Islet of Langerhans (tissue), 1 donor: ENCODE results near the gene SF3B4.
"Not testable (repeated sequence)": the region's sequence is repeated elsewhere in the genome, so short reads cannot be mapped to it uniquely, and the experiment has no call there.

Experiments
- FAIRE-seq: peaks from one replicate; lab custom pipeline; 2011; peaks lifted over from hg19 to GRCh38; lab: Jason Lieb, UNC

The SF3B4 gene, protein sequence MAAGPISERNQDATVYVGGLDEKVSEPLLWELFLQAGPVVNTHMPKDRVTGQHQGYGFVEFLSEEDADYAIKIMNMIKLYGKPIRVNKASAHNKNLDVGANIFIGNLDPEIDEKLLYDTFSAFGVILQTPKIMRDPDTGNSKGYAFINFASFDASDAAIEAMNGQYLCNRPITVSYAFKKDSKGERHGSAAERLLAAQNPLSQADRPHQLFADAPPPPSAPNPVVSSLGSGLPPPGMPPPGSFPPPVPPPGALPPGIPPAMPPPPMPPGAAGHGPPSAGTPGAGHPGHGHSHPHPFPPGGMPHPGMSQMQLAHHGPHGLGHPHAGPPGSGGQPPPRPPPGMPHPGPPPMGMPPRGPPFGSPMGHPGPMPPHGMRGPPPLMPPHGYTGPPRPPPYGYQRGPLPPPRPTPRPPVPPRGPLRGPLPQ

DNA sequence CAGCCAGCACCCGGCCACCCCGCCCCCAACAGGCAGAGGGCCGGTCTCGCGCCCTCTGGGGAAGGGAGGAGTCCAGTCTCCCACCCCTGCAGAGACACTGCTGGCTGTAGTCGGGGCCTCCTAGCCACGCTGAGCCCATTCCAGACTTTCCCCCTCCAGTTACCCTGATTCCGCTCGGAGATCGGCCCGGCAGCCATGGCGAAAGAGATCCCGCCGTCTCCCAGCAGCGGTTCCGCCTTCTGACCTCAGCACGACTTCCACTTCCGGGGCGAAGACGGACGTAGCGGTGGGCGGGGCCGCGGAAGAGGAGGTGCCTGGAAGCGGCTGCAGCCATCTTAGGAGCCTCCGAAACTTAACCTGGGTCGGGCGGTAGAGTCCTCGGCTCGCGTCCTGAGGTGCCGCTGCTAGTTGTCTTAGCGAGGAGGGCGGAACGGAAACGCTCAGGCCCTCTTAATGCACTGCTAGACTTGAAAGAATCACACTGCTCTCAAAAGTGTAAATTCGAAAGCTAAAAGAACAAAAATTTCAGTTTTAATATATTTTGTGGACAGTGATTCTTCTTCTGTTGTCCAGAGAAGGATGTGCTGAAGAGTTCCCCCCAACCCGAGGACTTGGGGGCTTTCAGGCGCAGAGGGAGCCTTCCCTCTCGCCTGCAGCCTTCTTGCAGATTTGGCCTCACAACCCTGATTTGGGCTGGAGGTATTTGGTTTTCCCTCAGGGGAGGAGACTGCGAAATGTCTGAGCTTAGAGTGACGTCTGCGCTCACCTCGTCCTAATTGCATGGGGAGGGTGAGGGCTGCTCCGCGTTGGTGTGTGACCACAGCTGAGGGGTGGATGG, at the start of gene SF3B4:
SF3B4 (minus strand) TSS at position 241 of the 838 bp plus-strand sequence; CDS start at position 197, 44 bp downstream.
- FAIRE-seq: no peak

DNA sequence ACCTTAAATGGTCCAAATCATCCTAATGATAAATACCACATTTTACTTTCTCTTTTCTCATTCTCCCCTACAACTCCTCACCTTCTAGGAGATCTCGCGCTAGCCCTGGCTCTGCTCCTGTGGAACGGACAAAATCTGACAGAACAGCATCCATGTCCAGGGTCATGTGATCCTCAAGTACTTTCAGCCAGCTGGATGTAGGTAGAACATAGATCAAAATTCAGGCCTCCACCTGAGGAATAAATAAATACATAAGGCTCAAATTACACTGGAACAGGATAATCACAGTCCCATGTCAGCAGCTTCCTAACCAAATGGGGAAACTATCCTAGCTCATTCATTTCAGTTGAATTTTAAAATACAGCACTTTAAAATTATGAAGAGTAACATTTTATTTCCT, 49.7 kb upstream of the SF3B4 start:
- FAIRE-seq: no peak

DNA sequence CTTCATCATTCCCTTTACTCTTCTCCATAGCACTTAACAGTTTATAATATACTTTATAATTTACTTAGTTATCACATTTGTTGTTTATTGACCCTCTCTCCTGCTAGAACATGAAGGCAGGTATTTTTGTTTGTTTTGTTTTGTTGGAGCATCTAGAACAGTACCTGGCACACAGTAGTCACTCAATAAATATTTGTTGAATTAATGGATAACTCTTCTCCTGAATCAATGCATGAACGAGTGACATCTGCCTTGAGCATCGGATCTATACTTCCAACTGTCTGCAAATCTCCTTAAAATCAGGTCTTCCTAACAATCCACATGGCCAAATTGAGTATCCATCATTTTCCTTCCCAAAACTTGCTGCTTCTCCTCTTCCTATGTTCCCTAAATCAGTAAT, 44.9 kb upstream of the SF3B4 start:
- FAIRE-seq: no peak

DNA sequence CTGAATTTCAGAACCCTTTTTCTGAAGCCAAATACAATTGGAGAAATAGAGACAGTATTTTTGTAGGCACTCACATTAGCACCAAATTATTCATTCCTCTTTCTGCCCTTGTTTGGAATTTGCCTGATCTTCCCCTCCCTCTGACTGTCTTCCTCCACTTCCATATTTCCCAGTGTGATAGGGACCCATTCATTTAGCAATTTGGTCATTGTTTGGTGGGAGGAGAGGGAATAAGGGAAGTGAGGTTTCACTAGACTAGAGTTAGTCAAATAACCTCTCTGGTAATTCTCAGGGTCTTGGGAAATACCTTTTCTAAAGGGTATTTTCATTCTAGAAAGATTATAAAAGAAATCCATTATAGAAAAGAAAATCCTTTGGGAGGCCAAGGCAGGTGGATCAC, 40.0 kb upstream of the SF3B4 start:
- FAIRE-seq: no peak

DNA sequence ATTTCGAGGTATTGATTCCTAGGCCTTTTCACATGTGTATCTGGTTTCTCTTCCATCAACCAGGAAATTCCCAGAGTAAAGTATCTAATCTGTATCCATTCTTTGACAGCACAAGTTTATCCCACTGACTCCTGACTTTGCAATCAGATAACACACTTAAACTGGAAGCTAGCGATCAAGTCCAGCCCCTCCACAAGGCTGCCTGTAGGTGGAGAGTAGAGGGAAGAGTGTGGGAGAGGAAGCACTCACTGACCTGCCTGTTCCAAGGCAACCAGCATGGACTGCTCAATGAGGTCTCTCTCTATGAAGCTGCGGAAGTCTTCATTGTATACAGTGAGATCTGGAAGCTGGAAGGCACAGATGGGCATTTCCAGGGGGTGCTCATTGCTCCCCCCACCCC, 39.4 kb upstream of the SF3B4 start:
- FAIRE-seq: no peak

DNA sequence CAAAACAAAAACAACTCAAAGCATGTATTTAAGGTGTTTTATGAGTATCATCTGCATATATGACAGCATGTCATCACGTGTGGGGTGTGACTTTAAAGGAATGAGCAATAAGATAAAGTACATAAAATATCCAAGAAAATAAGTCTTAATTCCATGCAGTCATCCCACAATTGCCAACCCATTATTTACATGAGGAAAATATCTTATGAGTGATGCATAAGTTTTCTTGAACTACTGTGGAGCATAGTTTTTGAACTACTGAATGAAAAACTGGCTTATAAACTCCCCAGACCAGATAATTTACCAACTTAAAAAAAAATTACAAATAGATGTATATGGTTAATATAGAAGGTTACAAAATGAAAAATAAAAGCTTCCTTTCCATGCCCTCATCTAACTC, 38.8 kb upstream of the SF3B4 start:
- no peak for FAIRE-seq

DNA sequence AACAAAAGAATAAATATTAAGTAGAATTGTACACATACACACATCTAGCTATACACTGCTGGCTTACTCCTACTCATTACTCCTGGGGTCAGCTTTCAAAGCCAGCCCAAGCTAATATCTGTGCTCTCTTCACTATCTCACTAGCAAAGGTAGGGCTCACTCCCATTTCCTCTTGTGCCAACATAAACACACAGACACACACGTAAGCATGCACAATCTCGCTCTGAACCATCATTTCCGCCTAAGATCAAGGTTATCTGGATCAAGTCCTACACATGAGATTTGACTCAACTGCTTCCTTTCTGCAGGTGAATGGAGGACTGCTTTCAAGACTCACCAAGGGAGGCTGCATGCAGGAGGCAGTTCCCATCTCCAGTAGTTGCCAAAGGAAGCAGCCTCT, 37.8 kb upstream of the SF3B4 start:
- no peak for FAIRE-seq

DNA sequence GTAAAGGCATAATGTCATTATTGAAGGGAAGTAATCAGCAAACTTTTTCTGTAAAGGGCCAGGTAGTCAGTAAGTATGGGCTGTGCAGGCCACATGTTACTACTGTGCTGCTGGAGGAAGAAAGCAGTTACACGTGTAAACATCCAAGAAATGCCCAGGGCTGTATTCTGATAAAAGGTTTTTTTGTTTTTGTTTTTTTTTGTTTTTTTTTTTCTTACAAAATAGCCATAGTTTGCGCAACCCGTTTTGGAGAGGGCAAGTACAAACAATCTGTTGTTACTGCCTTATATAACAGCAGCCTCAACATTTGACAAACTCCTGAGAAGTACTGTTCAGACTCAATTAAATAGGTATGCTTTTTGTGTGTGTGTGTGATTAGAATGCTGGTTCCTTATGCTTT, 35.8 kb upstream of the SF3B4 start:
- no peak for FAIRE-seq

DNA sequence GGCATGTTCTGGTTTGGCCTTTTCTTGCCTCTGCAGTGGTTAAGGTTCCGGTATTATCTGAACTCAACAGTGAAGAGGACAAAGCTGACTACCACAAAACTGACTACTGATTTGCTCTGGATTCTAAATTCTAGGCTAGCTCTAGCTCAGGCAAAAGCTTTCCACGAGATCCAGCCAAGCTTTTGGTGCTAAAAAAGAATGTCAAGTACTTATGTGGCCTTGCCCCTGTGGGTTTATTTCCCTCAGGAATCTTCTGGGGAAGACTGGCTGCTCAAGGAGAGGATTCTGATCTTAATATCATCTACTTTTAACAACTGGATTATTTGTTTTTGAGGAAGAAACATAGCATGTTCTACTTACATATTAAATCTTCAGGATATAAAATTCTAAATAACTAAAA, 35.1 kb upstream of the SF3B4 start:
- FAIRE-seq: no peak

DNA sequence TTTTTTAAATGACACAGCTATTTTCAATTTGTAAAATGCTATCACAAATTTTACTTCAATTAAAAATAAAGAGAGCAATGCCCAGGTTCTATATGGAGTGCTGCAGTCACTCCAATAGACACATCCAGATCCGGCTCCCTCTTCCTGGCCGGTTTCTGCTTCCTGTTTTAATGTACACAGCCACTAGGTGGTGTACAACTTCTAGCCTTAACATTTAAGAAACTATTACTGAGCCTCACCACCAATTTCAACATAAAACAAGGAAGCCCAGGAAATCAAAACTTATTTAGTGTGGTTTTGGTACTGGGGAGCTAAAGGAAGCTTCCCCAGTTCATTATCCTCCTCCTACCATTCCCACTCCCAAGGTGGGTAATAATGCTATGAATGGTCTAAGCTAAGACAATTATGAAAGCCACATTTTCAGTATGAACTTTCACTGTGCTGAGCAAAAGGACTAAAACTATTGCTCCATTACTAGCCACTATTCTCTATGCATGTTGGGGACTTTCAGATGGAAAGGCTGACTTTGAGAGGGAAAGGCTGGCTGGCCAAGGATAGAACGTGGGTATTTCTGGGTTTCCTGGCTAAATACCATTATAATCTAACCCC, 34.5 kb upstream of the SF3B4 start:
- peak; percentile 69 for FAIRE-seq

DNA sequence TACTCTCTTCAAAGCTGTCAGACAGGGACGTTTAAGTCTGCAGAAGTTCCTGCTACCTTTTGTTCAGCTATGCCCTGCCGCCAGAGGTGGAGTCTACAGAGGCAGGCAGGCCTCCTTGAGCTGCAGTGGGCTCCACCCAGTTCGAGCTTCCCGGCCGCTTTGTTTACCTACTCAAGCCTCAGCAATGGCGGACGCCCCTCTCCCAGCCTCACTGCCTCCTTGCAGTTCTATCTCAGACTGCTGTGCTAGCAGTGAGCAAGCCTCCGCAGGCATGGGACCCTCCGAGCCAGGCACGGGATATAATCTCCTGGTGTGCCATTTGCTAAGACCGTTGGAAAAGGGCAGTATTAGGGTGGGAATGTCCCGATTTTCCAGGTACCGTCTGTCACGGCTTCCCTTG, 29.9 kb upstream of the SF3B4 start:
- not testable (repeated sequence) for FAIRE-seq

DNA sequence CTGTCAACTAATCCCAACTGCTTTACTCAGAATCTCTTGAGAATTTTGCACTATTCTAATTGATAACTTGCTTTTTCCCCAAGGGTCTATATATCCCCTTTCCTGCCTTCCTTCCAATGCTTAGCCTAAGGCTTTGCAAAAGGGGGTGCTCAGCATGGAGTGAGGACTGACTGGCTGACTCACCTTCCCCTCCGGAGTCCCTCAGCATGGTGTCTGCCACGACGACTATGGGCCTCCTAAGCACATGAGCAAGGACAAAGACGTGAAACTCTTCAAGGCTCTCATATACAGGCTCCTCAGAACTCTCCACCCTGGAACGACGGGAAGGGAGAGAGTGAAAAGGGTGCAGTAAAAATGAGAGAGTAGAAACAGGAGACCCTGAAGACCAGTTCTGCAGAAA, 22.3 kb upstream of the SF3B4 start:
- no peak for FAIRE-seq

DNA sequence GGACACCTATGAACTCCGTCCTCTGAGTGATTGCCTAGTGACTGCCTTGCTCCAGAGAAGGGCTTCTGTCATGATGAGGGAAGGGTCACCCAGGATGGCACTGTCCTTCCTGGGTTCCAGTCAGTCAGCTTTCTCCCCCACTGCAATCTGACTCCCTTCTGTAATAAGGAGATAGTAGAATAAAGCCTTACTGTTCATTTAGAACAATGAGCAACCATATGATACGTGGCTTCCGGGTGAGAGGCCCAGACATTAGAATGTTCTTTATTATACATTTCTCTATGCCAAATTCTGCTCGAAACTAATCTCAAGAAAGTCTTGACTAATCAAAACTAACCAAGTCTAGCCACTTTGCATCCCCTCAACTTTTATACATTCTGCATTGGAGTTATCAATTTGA, 17.6 kb upstream of the SF3B4 start:
- no peak for FAIRE-seq

DNA sequence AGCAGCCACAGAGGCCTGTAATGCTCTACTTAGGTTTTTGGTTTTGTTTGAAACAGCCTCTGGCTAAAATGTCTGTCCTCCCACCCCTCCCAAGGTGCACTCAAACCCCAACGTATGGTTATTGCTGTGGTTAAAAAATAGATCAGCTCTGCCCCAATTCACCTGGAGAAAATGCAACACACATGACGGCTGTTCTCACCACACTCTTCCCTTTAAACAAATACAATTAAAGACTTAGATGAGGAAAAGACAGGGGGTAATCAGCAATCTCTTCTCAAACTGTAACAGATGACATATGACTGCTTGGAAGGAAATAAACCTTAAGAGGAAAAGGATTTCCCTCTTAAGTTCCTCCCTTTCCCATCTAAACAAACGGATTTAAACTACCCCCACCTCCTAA, 15.3 kb upstream of the SF3B4 start:
- FAIRE-seq: no peak

DNA sequence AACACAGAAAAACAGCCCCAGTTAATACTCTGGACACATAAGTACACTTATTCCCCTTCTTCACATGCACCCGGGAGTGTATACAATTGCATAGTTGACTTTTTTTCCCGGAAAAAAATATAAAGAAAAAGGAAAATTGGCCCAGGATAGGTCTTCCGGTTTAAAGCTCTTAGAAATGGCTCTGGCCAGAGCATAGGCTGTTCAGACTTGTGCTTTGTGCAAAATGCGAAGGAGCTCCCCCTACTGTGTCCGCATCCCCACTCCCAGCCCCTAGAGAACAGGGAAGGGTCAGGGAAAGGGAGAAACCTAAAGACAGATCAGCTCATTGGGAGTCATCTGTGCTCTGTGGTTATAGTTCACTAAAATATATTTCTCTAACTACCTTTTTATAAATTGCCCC, 14.6 kb upstream of the SF3B4 start:
- no peak for FAIRE-seq

DNA sequence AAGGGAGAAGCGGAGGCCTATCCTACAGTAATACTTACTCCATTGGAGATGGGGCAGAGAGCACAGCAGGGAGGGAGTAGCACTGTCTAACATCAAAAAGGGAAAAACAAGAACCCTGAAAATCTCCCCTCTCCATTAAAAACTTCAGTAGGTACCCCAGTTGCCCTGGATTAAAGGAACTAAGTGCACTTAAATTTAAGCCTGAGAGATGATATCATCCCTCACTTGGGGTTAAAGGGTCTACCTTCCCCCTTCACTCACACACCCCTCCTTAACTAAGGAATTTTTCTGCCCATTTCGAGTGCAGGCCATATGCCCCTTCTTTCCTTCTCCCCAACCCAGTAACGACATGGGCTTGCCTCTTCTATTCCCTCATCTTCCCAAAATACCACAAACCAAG, 12.8 kb upstream of the SF3B4 start:
- no peak for FAIRE-seq

DNA sequence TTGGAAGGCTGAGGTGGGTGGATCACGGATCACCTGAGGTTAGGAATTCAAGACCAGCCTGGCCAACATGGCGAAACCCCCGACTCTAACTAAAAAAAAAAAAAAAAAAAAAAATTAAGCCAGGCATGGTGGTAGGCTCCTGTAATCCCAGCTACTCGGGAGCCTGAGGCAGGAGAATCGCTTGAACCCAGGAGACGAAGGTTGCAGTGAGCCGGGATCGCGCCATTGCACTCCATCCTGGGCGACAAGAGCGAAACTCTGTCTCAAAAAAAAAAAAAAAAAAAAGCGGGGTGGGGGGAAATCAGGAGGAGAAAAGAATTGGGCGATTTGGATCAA, 11.0 kb upstream of the SF3B4 start:
- not testable (repeated sequence) for FAIRE-seq

DNA sequence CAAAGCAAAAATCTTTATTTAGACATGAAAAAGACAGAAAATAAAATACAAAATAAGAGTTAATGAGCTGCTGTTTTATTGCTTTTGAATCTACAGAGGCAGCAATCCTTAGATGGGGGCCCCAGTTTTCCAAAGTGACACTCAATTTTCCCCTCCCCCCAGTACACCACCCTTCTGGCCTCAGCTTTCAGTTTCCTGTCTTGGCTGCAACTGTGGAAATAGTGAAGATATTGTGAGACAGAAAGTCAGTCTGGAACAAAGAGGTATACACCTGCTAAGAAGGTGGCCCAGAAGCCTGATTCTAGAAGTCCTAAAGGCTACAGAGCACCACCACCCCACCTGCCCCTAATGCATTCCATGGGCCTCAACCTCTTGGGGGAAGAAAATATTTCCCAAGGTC, 10.2 kb upstream of the SF3B4 start:
- no peak for FAIRE-seq

DNA sequence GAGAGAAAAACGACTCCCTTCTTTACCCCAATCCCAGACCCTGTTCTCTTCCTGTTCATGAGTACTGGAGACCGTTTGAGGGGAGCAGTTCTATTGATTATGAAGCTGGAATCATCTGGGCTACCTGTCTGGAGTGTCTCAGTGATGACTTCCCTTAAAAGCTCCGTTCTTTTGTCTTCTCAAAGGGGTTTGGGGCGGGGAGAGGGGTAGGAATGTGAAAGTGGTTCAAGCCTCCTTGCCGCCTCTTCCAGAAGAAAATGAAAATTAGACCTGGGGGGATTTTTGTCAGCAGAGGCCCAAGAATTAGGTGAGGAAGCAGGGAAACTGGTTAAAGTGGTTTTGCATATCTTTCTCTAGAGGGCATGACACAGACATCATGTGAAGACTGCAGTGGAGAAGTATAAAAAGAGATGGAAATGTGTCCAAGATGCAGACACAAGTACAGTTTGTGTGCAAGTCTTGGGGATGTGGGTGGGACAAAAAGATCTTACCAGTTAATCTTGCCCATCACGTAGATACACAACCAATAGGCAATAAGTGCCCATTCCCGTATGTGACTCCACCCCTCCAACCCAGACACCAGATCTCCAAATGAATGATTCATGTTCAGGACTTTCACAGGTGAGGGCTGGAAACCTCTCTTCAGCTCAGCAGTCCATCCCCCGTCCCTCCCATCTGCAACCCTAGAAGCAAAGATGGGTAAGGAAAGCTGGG, 9.5 kb upstream of the SF3B4 start:
- FAIRE-seq: no peak

DNA sequence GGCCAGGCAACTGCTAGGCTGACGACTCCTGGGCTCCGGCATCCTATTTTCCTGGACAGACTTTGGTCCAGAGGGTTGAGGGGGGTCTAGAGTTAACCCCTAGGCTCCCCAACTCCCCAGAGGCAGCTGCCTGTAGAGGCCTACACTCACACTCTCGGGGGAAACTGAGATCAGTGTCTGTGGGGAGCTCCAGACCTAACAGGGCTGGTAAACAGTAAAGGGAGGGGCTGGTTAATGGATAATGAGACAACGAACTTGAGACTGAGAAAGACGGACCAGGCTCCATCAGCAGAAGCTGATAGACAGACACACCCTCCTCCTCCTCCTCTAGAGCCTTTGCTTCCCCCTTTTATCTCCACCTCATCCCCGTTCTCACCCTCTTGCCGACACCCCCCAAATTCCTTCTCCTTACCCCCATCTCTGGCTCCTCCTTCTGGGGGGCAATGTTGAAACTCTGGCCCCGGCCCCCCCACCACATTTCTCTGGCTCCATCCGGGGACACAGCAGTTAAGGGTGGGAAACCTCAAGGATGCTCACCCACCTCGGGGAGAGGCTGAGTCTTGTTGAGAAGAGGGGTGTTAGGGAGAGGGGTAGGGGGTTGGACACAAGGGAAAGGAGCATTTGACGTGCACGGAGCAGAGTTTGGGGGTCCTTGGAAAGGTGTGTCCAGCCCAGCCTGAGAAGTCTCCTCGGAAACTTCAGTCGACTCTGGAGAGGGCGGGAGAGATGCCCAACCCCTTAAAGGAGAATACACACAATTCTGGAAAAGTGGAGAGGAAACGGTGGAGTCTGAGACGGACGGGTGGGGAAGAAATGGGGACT, 8.8 kb upstream of the SF3B4 start, which contains the start of gene MTMR11:
MTMR11 (minus strand) TSS at position 710 of the 822 bp plus-strand sequence; CDS start at position 478, 232 bp downstream.
- FAIRE-seq: no peak

DNA sequence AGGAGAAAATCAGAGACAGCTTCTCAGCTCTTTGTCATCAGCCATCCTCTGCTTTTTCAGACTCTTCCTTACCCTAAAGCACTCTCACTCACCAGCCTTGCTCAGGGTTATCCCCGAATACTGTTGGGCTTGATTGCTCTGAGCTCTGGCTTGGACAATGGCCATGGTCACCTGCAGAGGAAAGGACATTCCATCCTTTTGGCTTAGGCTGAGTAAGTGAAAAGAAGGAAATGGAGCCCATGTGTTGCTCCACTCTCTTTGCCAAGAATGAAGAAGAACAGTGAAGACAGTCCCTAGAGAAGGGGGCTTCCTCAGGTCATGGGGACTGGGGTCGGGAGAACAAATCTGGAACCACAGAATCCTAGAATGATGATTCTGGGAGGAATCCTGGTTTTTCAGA, 6.8 kb upstream of the SF3B4 start:
- FAIRE-seq: no peak

DNA sequence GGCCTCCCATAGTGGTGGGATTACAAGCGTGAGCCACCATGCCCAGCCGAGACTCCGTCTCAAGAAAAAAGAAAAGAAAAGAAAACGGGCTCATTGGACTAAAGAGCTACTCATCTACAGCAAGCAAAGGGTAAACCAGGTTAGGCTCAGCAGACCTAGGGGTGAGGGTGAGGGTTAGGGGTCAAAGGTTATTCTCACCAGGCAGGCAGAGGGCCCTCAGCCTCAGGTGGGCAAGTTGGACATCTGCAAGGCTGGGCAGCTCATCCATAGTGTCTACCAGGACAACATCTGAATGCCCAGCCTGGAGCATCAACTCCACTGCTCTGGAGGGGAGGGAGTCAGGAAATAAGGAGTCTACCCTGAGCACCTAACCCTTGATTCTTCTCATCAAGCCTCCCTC, 5.6 kb upstream of the SF3B4 start:
- no peak for FAIRE-seq
